HG02970 (cell line): ENCODE data around the gene R3HDM2.
A peak's percentile ranks its signal among the peaks of the same experiment; 100 is the strongest.
"Not testable (repeated sequence)": the region's sequence is repeated elsewhere in the genome, so short reads cannot be mapped to it uniquely, and the experiment has no call there.

ENCODE experiments used
- ATAC-seq: cut with Tn5 transposase; IDR thresholded peaks from one replicate; pipeline ENCODE4 v1.9.1; 2021; ENCODE audit warnings: mild to moderate bottlenecking, moderate library complexity, moderate number of reproducible peaks; ENCODE audit not compliant: unreplicated experiment, low FRiP score

Gene R3HDM2

DNA sequence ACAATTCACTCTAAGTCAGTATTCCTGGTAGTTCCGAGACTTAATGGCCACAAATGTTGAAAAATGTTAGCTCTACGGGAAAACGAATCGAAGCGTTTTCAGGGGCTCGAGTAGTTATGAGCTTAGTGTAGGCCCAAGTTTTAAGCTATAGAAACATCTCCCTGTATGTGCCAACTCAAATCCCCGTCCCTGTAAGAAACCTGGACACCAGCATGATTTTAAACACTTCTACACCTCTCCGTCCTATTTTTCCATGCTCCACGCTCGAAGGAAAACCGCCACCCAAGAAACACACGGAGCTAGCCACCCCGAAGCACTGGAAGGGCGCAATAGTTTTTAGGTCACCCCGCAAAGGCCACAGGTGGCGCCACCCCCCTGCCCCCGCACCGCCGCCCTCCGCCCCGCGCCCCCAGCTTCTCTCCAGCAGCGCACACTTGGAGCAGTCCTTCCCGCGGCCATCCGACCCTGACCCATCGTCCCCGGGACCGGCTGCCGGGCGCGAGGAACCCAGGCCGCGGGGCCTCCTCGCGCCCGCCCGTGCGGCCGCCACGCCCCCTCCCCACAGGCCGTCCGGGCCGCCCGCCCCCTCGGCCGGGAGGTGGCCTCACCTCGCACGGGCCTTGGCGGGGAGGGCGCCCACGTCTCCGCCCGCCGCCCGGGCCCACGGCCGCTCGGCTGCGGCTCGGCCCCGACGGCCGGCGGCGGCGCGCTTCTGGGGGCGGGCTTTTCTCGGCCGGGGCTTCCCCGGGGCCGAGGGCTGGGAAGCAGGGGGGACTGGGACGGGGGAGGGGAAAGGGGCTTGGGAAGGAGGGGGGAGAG, 522 bp downstream of the R3HDM2 start:
- ATAC-seq, result peak; percentile 66

DNA sequence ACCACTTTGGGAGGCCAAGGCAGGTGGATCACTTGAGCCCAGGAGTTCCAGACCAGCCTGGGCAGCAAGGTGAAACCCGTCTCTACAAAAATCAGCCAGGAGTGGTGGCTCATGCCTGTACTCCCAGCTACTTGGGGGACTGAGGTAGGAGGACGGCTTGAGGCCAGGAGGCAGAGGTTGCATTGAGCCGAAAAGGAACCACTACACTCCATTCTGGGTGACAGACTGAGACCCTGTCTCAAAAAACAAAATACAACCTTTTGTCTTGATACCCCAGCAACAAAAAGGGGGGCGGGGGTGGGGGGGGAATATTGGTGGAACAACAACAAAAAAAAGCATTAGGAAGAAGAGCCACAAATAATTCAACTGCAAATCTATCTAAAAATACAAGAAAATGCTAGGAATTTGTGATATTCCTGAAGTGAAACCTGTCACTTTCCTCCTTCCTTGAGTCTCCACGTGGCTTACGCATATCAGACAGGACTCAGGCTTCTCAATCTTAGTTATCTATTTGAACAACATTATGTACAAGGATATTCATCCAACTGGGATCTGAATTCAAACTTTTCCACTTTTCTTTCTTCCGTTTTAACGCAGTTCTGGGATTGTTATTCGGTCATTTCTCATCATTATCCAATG, 1.3 kb downstream of the R3HDM2 start:
- ATAC-seq, result no peak

DNA sequence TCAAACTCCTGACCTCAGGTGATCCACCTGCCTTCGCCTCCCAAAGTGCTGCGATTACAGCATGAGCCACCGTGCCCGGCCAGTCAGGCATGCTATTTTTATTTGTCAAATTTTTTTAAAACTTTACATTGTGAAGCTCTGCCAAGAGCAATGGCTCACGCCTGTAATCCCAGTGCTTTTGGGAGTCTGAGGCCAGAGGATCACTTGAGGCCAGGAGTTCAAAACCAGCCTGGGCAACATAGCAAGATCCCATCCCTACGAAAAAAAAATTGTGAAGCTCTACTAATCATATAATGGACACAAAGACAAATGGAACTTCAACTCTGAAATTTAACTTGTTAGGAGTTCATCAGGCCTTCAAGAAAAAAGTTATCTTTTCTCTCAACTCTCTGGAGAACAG, 1.9 kb downstream of the R3HDM2 start:
- ATAC-seq, result no peak

DNA sequence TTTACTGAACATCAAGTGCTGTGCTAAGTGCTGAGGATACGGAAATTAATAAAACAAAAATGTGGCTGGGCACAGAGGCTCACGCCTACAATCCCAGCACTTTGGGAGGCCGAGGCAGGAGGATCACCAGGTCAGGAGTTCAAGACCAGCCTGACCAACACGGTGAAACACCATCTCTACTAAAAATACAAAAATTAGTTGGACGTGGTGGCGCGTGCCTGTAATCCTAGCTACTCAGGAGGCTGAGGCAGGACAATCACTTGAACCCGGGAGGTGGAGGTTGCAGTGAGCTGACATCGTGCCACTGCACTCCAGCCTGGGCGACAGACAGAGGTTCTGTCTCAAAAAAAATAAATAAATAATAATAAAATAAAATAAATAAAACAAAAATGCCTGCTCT, 3.9 kb downstream of the R3HDM2 start:
- not testable (repeated sequence) for ATAC-seq

DNA sequence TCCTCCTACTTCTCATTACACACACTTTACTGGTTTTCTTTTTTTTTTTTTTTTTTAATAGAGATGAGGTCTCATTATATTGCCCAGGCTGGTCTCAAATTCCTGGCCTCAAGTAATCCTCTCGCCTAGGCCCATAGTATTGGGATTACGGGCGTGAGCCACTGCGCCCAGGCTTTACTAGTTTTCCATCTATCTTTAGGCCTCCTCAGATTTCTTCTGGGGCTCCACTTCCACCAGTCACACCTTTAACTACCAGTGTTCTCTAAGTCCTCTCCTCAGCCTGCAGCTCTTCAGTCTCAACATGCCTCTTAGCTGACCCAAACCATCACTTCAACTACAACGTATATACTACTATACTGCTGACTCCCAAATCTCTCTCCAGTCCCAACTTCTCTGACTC, 10.4 kb downstream of the R3HDM2 start:
- no peak for ATAC-seq

DNA sequence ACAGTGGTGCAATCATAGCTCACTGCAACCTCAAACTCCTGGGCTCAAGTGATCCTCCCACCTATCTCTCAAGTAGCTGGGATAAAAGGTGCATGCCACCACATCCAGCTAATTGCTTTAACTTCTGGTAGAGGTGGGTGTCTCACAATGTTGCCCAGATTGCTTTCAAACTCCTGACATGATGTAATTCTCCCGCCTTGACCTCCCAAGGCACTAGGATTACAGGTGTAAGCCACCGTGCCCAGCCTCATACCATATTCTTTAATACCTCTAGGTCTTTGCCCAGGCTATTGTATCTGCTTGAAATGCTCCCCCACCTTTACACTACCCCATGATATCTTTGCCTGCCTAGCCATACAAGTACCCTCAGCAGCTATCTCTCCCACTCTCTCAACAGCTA, 11.3 kb downstream of the R3HDM2 start:
- no peak for ATAC-seq

DNA sequence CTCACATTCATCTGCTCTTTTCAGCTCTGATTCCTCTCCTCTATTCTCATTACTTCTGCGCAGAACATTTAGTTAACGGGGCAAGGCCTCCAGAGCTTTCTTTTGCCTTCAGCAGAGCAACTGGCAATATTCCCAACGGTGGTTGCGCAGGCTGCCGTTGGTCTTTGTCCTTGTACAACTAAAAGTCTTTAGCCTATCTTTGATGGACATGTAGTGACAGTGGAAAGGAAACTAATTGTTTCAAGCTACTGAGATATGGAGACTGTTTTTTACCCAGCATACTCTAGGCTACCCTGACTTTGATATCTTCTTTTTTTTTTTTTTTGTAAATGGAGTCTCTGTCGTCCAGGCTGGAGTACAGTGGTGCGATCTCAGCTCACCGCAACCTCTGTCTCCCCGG, 12.6 kb downstream of the R3HDM2 start:
- ATAC-seq, result no peak

DNA sequence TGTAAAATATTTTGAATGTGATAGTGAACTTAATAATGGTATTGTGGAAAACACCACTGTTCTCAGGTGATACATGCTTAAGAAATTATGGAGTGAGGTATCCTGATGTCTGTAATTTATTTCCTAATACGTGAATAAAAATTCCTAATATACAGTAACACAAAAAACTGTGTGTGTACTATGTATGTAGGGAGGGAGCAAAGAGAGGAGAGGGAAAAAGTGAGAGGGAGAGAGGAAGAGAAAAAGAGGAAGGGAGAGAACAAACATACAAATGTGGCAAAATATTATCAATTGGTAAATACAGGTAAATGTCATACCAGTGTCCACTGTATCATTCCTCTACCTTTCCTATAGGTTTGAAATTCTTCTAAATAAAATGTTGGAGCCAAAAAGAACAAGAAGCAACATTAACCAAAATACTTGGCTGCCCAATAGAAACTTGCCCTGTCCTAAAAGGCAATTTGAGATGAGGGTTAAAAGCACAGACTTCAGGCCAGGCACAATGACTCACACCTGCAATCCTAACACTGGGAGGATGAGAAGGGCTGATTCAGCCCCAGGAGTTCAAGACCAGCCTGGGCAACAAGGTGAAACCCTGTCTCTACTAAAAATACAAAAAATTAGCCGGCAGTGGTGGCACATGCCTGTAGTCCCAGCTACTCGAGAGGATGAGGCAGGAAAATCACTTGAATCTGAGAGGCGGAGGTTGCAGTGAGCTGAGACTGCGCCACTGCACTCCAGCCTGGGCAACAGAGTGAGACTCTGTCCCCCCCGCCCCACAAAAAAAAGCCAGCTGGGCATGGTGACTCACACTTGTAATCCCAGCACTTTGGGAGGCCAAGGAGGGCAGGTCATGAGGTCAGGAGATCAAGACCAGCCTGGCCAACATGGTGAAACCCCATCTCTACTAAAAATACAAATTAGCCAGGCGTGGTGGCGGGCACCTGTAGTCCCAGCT, 14.5 kb downstream of the R3HDM2 start:
- no peak for ATAC-seq

DNA sequence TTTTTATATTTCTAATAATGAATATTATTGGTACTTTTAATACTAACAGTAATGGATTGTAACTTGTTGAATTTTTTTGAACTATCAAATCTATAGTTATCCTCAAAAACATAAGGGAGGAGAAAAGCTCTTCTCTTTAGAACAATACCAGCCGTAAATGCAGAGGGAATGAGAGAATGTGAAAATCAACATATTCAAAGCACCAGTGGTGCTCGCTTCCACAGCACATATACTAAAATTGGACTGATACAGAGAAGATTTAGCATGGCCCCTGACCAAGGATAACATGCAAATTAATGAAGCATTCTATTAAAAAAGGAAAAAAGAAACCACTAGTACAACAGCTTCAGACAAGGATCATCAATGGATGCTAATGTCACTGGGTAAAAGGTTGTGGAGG, 15.8 kb downstream of the R3HDM2 start:
- ATAC-seq, result no peak

DNA sequence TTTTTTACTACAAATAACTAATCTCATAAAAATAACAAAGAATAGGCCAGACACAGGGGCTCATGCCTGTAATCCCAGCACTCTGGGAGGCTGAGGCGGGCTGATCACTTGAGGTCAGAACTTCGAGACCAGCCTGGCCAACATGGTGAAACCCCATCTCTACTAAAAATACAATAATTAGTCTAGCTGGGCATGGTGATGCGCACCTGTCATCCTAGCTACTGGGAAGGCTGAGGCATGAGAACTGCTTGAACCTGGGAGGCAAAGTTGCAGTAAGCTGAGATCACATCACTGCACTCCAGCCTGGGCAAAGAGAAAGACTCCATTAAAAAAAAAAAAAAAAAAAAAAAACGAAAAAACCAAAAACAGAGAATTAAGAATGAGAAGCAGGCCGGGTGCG, 16.7 kb downstream of the R3HDM2 start:
- not testable (repeated sequence) for ATAC-seq

DNA sequence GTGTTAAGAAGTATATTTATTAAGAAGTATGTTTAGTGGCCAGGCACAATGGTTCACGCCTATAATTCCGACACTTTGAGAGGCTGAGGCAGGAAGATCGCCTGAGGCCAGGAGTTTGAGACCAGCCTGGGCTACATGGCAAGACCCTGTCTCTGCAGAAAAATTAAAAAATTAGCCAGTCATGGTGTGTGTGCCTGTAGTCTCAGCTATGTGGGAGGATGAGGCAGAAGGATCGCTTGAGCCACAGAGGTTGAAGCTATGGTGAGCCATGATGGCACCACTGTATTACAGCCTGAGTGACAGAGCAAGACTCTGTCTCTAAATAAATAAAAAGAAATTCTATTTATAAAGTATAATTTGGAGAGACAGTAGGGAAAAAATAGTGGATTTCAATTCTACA, 20.3 kb downstream of the R3HDM2 start:
- ATAC-seq, result no peak

DNA sequence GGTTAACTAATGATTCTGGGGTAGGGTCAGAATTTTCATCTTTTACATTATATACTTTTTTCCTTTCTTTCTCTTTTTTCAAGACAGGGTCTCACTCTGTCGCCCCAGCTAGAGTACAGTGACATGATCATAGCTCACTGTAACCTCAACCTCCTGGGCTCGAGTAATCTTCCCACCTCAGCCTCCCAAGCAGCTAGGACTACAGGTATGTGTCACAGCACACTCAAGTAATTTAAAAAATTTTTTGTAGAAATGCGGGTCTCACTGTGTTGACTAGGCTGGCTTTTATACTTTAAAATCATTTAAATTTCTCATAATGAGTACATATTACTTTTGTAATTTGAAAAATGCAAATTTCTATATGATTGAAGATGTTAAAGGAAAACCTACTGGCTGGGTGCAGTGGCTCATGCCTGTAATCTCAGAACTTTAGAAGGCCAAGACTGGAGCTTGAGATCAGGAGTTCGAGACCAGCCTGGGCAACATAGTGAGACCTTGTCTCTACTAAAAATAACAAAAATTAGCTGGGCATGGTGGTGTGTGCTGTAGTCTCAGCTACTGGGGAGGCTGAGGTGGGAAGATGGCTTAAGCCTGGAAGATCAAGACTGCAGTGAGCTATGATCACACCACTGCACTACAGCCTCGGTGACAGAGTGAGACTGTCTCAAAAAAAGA, 25.7 kb downstream of the R3HDM2 start:
- ATAC-seq, result no peak

DNA sequence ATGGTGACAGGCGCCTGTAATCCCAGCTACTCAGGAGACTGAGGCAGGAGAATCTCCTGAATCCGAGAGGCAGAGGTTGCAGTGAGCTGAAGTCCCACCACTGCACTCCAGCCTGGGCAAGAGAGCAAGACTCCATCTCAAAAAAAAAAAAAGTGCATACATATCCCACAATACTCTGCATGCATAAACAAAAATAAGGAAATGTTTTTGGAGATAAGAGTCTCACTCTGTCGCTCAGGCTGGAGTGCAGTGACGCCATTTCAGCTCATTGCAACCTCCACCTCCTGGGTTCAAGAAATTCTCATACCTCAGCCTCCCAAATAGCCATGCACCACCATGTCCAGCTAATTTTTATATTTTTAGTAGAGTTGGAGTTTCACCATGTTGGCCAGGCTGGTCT, 28.7 kb downstream of the R3HDM2 start:
- ATAC-seq, result not testable (repeated sequence)

DNA sequence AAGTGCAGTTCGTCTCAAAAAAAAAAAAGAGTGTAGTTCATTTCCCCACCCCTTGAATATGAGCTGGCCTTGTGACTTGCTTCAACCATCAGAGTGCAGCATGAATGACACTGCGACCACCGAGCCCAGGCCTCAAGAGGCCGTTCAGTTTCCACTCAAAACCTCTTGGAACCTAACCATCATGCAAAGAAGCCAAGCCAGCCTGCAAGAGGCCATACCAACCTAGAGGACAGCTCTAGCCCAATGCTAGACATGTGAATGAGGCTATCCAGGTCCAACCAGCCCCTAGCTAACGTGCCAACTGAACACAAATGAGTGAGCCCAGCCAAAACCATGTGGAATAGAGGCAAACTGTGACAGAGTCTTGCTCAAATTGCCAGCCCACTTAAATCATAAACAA, 29.7 kb downstream of the R3HDM2 start:
- no peak for ATAC-seq

DNA sequence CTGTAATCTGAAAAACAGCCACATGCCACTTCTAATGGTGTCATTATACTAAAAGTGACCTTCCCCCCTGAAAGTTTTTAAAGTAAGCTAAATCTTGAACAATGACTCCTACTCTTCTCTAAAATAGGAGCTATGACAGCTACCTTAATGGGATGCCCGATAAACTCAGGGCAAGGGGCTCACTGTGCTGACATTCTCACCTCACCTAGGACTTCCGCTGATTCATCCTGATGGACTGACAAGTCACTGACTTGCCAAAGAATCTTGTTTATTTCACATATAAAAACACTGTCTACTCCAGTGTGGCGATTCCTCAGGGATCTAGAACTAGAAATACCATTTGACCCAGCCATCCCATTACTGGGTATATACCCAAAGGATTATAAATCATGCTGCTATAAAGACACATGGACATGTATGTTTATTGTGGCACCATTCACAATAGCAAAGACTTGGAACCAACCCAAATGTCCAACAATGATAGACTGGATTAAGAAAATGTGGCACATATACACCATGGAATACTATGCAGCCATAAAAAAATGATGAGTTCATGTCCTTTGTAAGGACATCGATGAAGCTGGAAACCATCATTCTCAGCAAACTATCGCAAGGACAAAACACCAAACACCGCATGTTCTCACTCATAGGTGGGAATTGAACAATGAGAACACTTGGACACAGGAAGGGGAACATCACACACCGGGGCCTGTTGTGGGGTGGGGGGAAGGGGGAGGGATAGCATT, 31.0 kb downstream of the R3HDM2 start:
- ATAC-seq, result not testable (repeated sequence)

DNA sequence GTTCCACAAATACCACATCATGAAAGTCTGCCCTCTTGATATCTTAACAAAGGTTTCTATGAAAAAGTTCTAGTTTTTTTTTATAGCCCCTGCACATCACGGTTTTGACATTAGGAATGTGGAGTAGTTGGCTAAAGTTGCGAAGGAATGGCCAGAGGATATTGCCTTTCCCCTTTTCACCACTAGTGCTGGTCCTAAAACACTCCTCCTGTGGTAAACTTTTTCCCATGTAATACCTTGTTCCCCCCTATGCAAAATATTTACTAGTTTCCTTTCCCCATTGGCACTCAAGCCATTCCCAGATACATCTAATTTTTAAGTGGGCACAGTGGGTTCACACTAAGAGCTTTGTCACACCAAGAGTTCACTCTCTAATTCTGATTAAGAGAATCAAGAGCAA, 33.4 kb downstream of the R3HDM2 start:
- ATAC-seq, result no peak

DNA sequence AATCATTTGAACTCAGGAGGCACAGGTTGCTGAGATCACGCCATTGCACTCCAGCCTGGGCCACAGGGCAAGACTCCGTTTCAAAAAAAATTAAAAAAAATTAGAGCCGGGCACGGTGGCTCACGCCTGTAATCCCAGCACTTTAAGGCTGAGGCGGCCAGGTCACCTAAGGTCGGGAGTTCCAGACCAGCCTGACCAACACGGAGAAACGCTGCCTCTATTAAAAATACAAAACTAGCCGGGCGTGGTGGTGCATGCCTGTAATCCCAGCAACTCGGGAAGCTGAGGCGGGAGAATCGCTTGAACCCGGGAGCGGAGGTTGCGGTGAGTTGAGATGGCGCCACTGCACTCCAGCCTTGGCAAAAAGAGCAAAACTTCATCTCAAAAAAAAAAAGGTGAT, 35.7 kb downstream of the R3HDM2 start:
- no peak for ATAC-seq

DNA sequence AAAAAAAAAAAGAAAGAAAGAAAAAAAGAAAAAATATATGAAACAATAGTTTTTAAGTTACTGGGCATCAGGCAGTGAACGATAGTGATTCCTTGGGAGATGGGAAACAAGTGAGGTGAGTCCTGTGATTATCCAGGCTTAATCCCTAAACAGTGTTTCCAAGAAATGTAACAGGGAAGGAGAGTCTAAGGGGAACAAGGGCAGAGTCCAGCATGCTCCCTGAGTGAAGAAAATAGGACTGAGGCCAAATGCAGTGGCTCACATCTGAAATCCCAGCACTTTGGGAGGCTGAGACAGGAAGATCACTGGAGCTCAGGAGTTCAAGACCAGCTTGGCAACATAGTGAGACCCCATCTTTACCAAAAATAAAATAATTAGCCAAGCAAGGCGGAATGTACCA, 40.7 kb downstream of the R3HDM2 start:
- no peak for ATAC-seq

DNA sequence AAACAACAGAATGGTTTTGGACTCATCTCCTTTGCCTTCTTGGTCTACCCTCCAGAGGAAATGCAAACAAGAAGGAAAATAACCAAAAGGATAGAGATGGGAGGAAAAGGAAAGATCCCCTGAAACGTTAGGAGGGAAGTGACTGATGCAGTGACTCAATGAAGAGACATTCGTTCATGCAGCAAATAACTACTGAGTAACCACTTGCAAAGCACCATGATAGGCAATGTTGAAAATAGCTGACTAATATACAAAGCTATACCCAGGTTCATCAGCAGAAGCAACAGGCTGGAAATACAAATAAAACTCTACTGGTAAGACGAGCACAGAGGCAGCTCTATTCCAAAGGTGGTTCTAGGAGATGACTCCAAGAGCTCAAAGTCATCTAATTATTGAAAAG, 41.8 kb downstream of the R3HDM2 start:
- ATAC-seq, result no peak

DNA sequence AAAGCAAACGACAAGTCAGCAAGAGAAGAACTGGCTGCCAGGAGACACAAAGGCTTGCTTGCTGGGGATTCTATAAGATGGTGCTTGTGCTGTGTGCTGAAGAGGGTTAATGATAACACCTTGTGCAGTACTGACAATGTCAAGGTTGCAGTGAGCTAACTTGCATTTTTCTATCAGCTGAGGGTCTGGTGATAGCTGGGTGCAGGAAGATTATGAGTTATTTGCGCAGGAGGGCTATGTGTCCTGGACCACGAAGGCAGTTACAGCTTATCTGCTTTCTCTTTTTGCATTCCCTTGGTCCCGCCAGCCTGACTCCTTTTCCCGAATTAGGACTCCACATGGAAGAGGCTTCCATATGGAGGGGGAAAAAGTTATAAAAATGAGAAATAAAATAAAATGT, 42.4 kb downstream of the R3HDM2 start:
- no peak for ATAC-seq
